Activated naive CD4-positive, alpha-beta T cell treated with Interleukin-2 at 50 U/mL for 16 hours (primary cell): ENCODE results near the gene RAG2.

Experiments used
- DNase-seq: peaks from one replicate; pipeline ENCODE4 v3.0.0-alpha.2; 2020

Gene RAG2

GRCh38 chr11:36598051-36598450 lies at the start of gene RAG2:
Gene RAG2, minus strand, starts transcription at chr11:36598236. Its CDS starts 4,068 bp downstream, at chr11:36594168.
- no peak for DNase-seq

DNA sequence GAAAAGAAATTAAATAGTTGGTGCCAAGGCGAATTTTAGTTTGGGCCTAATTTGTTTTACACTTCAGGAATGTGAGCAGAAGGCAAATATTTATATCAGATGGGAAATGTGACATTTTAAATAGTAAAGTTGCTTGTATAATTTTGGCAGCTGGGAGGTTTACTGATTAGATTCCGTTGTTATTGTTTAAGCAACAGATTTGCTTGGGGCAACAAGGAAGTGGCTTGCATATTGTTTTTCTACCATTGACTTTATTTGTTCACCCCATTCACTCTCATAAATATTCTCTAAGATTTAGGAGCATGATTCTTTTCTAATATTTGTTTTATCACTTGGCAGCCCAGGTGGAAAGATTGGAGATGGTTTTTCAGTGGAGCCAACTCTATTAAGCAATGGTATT lies 40.5 kb upstream of the RAG2 start:
- no peak for DNase-seq

DNA sequence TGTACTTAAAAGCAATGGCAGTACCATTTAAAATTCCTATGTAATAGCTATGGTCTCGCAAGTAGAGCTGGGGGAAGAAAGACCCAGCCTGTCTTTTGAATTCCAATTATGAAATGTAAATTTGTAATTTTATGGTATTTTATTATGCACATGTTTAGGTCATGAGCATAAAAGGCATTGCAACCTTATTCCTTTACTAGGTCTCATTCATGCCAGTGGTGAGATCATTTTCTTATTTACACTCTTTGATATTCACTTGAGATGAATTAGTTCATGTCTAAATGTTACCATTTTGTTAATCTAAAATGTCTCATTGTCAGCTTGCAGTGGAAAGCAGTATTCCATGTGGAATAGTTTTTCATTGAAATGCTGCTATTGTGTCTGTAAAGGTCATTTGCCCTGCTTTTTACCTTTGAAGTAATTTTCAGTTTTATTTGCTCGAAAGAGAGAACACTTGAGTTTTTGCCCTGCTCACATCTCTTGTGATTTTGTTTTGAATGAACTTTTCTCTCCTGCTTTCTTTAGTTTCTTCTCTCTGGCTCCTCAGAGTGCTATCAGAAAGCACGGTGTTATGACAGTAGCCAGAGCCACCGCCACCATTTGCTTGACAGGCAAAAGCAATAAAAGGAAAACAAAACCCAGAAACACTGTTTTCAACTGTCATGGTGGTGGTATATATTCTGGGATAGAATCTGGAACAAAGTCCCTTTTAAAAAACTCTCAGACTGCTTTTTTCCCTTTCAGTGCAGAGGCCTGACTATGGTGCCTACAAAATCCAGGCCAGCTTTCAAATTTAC lies 37.2 kb upstream of the RAG2 start:
- DNase-seq, result no peak

DNA sequence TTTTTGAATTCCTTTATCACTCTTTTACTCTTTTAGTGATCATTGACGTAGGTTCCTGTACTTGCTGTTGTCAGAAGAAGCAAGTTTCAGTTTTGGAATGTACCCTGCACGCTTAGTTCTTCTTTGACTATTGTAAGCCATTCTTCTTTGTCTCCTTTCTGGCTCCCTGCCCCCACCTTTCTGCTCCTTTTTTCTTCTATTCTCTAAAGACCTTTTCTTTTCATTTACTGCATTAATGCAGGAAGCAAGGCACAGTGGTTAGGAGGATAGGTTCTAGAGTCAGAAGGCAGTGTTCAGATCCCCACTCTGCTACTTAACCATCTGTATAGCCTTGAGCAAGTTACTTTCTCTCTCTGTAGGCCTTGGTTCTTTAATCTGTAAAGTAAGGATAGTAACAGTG lies 33.7 kb upstream of the RAG2 start:
- DNase-seq, result no peak

GRCh38 chr11:36628765-36629244 lies 30.8 kb upstream of the RAG2 start:
- DNase-seq, result no peak

- no peak for DNase-seq
Measured at GRCh38 chr11:36628141-36628540, 30.1 kb upstream of the RAG2 start.

DNA sequence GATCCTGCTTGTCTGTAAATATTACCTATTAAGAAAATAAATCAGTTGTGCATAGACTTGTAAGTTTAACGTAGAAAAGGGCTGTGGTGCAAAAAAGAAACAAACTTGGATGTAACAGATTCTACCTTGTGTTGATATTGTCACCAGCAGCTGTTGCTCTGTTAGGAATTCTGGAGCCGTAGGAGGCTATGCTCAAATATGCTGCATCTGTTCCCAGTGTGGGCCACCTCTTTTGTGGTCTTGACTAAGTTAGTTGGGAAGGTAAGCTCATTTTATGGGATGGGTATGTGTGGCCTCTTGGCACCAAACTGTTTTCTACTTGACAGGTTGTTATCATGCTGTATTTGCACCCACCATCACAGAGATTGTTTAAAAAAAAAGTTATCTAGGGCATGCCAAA lies 29.4 kb upstream of the RAG2 start:
- DNase-seq, result no peak

GRCh38 chr11:36627006-36627405 lies 29.0 kb upstream of the RAG2 start:
- no peak for DNase-seq

DNA sequence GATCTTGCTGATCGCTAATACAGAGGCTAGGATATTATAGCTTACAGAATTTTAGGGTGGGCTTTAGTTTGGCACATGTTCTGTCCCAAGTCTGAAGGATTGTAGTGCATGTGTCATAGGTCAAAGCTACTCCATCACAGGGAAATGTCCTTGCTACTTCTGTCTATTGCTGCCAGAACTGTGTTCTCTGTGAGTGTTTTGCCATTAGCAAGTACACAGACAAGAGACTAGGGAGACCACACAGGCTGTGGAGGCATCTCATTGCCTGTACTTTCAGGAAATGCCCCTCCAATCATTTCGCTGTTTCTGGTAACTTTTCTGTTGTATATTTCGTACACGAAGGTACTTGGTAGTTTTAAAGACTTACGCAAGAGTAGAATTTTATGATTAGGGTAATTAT lies 25.5 kb upstream of the RAG2 start:
- DNase-seq, result no peak

GRCh38 chr11:36622431-36623136 lies 24.5 kb upstream of the RAG2 start:
- no peak for DNase-seq

DNA sequence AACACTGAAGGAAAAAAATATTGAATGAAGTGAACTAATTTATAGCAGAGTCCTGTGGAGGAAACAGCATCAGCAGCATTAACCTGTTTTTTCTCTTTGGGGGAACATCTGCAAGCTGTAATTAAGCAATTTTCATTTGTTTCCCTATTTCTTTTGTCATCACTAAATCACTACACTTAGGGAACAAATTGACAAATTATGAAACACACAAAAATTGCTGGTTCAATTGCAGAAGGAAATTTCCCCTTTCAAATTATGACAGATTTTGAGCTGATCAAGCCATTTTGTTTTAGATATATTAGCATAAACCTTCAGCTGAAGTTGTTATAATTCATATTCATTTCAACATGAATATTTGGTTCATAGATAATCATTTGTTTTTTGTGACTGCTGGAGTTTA lies 22.2 kb upstream of the RAG2 start:
- DNase-seq, result no peak

GRCh38 chr11:36619502-36619901 lies 21.5 kb upstream of the RAG2 start:
- no peak for DNase-seq

DNA sequence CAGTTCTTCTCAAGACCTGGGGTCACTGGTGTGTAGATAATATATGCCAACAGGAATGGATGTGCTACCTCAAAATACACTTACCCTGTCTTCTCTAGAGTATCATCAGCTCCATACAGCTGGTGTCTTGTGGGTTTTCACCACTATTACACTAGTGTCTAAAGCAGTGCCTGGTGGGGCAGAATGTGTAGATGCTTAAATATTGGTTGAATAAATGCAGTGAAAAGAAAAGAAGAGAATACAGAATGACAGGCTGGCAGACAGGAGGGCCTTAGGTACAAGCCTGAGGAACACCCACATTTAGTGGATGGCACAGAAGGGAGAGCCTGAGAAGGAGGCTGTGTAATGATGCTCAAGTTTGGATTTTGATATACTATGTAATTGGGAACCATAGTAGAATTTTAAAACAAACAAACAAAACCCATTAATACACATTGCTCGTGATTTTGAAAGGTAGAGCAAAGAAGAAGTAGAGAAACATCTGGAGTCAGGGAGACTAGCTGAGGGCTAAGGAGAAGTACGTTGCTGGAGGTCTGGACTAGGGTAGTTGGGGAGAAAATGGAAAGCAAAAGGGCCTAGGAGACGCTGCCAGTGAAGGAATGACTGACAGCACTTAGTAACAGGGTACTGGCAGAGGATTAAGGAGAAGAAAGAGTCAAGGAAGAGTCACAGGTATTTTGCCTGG lies 20.5 kb upstream of the RAG2 start:
- no peak for DNase-seq

GRCh38 chr11:36617543-36618362 lies 19.7 kb upstream of the RAG2 start:
- DNase-seq, result no peak

GRCh38 chr11:36615826-36616225 lies 17.8 kb upstream of the RAG2 start:
- DNase-seq, result no peak

- no peak for DNase-seq
Measured at GRCh38 chr11:36609383-36609782, 11.3 kb upstream of the RAG2 start.

DNA sequence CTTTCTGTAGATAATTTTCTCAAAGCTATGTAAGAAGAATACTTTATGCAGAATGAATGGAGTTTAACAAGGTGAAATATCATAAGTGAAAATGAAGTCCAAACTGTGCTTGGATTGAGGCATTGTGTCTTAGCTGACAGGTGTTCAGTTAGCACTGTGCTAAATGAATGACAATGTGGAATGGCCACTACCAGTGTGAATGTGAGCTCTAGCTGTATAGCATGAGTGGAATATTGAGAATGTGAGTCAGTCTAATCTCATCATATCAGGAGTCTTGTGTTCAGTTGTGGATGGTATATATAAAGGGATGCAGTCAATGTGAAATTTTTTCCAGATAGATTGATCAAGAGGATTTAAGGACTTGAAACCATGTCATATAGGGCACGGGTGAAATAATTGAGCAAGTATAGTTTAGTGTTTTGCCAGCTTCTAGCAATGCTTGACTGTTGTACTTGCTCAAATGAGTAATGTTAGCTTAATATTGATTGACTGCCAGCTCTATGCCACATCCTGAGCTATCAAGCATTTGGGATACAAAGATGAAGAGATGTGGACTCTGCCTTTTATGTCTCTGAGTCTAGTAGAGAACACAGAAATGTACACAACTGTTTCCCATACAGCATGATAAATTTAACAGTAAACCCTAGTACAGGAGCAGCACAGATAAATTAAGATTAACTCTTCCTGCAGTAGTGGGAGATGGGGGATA lies 10.6 kb upstream of the RAG2 start:
- no peak for DNase-seq

DNA sequence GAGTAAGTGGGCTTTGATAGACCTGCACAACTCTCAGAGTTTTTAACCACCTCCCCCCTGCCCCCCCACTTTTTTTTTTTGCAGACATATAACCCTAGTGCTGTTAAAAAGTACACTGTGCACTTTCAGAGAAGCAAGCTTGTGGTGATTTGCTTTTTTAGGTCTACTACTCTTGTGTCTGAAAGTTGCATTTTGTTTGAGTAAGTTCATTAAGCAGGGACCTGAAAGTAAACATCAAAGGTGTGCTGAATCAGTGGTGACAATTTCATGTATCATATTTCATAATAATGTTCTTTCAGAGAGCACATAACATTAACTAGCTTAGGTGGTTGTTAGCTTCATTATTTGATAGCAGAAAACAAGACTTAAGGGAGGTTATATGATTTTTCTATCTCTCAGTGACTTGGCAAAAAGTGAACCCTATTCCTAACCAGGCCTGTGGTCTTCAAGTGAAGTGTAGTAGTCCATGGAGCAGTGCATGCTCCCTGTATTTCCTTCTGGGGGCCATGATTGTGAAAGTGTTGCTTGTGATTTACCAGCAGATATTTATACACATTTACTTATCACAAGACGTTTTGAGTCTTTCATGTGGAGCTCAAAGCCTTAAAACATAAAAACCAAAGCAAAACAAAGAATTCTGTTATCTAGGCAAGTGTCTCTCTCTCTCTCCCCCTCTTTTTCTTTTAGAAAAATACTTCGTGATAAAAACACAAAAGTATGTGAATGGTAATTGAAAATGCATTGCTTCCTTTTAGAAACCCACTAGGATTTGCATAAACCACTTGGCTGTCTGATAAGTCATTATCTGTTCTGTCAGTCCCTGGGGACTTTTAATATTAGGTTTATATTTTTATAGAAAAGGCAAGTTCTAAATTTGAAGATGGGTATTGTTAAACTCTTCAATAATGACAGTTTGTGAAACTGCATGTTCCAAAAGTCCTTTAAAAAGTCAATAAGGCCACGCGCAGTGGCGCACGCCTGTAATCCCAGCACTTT lies 7.5 kb upstream of the RAG2 start:
- DNase-seq, result no peak

DNA sequence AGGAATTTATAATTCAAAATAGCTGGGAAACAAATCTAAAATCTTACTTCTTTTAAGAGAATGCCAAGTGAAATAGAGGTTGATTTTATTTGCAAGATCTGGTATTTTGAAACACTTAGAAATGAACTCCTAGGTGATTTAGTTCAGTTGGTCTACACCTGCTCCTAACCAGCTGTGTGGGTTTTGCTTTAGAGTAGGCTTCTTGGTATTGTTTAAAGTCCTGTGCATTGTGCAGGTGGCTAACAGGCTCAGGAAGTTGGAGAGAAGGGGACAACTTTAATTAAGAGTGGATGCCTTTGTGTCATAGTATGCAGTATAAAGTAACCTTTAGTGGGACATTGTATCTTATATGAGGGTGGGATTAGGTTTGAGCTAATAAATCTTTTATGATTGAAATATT lies 4.1 kb upstream of the RAG2 start:
- DNase-seq, result no peak

DNA sequence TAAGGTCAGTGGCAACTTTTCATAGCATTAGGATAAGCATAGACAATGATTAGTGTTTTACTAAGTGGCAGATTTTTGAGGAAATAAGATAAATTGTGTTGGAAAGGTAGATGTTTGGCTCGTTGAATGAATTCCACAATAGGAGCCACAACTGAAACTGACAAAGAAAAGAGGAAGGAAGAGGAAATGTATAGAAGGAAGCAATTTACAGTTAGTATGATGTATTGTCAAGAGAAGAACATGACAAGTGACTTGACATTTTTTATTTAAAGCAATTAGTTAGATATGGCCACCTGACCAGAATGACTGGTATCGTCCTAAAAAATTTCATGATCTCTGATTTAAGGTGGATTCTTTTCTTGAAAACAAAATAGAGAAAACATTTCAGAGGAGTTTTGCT lies 3.1 kb upstream of the RAG2 start:
- DNase-seq, result no peak

- DNase-seq, result no peak
Measured at GRCh38 chr11:36600180-36600579, 2.1 kb upstream of the RAG2 start.
